H1 (cell line): ENCODE data around the gene IL2RG. TPM values are rescaled to one million over a fixed set of nuclear protein-coding genes. Genes with fewer than 3 reads are reported as not detected.

ENCODE experiments used
- CEBPB ChIP-seq: IDR thresholded peaks from 2 replicates; pipeline ENCODE4 v1.6.1; 2012; ENCODE audit warnings: low read depth, low read length
- GTF2F1 ChIP-seq: IDR thresholded peaks from 2 replicates; pipeline ENCODE4 v1.6.1; 2012; ENCODE audit warnings: low read depth, low read length, improper control_type of control experiment, borderline replicate concordance
- KDM4A ChIP-seq: IDR thresholded peaks from one replicate; pipeline ENCODE4 v1.7.1; 2012; ENCODE audit warnings: low read depth, mild to moderate bottlenecking, moderate library complexity, low read length, inconsistent platforms; ENCODE audit not compliant: severe bottlenecking
- KDM5A ChIP-seq: fragments of 200-600 bp; IDR thresholded peaks from 2 replicates; pipeline ENCODE4 v1.7.1; 2012; ENCODE audit warnings: mild to moderate bottlenecking, low read length, inconsistent platforms, mixed read lengths
- SIRT6 ChIP-seq: IDR thresholded peaks from one replicate; pipeline ENCODE4 v1.7.1; 2012; ENCODE audit warnings: low read length, inconsistent platforms
- polyA plus RNA-seq, 7 experiments: library from polyadenylated mRNA; depleted of rRNA in 3 of 7; stranded (reverse) in 5 of 7; unstranded in 2 of 7; fragments of >200 nt in 5 of 7; fragments of 200-250 nt in 2 of 7; gene quantifications; 1 replicate in 5 of 7; 2 replicates in 1 of 7; 4 replicates in 1 of 7; pipeline versions ENCODE4 v1.2.1 to v1.2.3, GENCODE V29; 2011 to 2013; ENCODE audit warnings: missing spikeins in 2 of 7, mixed read lengths in 2 of 7
- total RNA-seq: library from RNA; stranded (reverse); fragmentation: NEBNext Ultra II Directional; extraction: Animal tissue kit (Norgen Biotek cat#: 25700); gene quantifications from 2 replicates; pipeline ENCODE4 v1.2.1, GENCODE V29; 2021
- TF ChIP-seq, protein P1 (sequence below), 3 experiments: IDR thresholded peaks; 1 replicate in 2 of 3; 2 replicates in 1 of 3; pipeline versions ENCODE4 v1.5.1 to v1.6.1; 2011; ENCODE audit warnings: low read length in 3 of 3, mild to moderate bottlenecking in 3 of 3, inconsistent platforms in 2 of 3, low read depth in 1 of 3, moderate library complexity in 1 of 3; ENCODE audit not compliant: insufficient read depth in 1 of 3; ENCODE audit errors: control extremely low read depth in 1 of 3

Gene IL2RG
- total and polyA plus RNA-seq, 2 of the 8 experiments (the other 6 are each of a cell fraction or from before 2014, with no cell fraction given) = not detected

DNA sequence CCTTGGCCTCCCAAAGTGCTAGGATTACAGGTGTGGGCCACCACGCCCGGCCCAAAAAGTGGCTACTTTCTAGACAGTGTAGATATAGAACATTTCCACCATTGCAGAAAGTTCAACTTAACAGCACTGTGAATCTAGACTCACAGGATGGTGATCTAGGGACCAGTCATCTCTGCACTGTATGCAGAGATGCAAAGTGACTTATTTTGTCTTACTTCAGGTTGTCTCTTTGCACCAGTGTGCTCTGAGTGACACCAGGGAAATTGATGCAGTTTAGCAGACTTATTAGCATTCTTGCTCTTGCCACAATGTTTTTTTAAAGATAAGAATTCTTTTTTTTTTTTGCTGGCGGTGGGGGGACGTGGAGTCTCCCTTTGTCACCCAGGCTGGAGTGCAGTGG lies 28.6 kb downstream of the IL2RG start (continued):
- TF ChIP-seq KDM4A = no peak
- no peak for TF ChIP-seq KDM5A
- TF ChIP-seq SIRT6 = no peak
- TF ChIP-seq, protein P1, sequence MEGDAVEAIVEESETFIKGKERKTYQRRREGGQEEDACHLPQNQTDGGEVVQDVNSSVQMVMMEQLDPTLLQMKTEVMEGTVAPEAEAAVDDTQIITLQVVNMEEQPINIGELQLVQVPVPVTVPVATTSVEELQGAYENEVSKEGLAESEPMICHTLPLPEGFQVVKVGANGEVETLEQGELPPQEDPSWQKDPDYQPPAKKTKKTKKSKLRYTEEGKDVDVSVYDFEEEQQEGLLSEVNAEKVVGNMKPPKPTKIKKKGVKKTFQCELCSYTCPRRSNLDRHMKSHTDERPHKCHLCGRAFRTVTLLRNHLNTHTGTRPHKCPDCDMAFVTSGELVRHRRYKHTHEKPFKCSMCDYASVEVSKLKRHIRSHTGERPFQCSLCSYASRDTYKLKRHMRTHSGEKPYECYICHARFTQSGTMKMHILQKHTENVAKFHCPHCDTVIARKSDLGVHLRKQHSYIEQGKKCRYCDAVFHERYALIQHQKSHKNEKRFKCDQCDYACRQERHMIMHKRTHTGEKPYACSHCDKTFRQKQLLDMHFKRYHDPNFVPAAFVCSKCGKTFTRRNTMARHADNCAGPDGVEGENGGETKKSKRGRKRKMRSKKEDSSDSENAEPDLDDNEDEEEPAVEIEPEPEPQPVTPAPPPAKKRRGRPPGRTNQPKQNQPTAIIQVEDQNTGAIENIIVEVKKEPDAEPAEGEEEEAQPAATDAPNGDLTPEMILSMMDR (IDR thresholded peaks at IDR 0.05; ENCODE audit: control extremely low read depth in 1 of 3, insufficient read depth in 1 of 3, low read depth in 1 of 3, low read length in 3 of 3) = no peak
- TF ChIP-seq GTF2F1 = no peak
- no peak for TF ChIP-seq CEBPB
